K562 (cell line): ENCODE results near the gene SERBP1. TPM values are rescaled to one million over a fixed set of nuclear protein-coding genes. Genes with fewer than 3 reads are reported as not detected.

Experiments used
- GTF2E2 ChIP-seq: fragments of 200-800 bp; sonication (Bioruptor generic); IDR thresholded peaks from 2 replicates; pipeline ENCODE4 v1.6.1; 2016; ENCODE audit warnings: missing genetic modification characterization, missing compliant biosample characterization
- HBP1 ChIP-seq: fragments of 450-650 bp; formaldehyde crosslinking; IDR thresholded peaks from 2 replicates; pipeline ENCODE4 v1.4.0; 2022; ENCODE audit warnings: missing genetic modification characterization
- LCOR ChIP-seq: sonication (generic); formaldehyde crosslinking; IDR thresholded peaks from 2 replicates; pipeline ENCODE4 v1.8.0; 2022; ENCODE audit warnings: mild to moderate bottlenecking, missing genetic modification reagents
- MEIS2 ChIP-seq: fragments of 450-650 bp; IDR thresholded peaks from 2 replicates; pipeline ENCODE4 v1.6.1; 2014; ENCODE audit warnings: mild to moderate bottlenecking; ENCODE audit not compliant: partially characterized antibody
- NCOA6 ChIP-seq: fragments of 450-650 bp; IDR thresholded peaks from 2 replicates; pipeline ENCODE4 v1.6.1; 2017; ENCODE audit warnings: mild to moderate bottlenecking
- RAD51 ChIP-seq: fragments of 450-650 bp; IDR thresholded peaks from 2 replicates; pipeline ENCODE4 v1.7.1; 2016; ENCODE audit warnings: low read depth, mild to moderate bottlenecking, borderline replicate concordance
- RBM15 ChIP-seq: fragments of 200-400 bp; formaldehyde crosslinking; IDR thresholded peaks from 2 replicates; pipeline ENCODE4 v1.6.1; 2018; ENCODE audit warnings: mild to moderate bottlenecking, low read length, moderate library complexity; ENCODE audit not compliant: insufficient read depth
- SIX5 ChIP-seq, 2 experiments: IDR thresholded peaks; 2 replicates each; pipeline ENCODE4 v1.6.1; 2011; ENCODE audit warnings: low read length in 2 of 2, borderline replicate concordance in 1 of 2, low read depth in 1 of 2, mild to moderate bottlenecking in 1 of 2, moderate library complexity in 1 of 2; ENCODE audit not compliant: insufficient read depth in 1 of 2
- SMARCA4 ChIP-seq: fragments of 450-650 bp; IDR thresholded peaks from 2 replicates; pipeline ENCODE4 v1.6.1; 2016
- ZNF24 ChIP-seq: fragments of 450-650 bp; IDR thresholded peaks from 2 replicates; pipeline ENCODE4 v1.6.1; 2016
- ZNF76 ChIP-seq: fragments of 250-450 bp; sonication (Bioruptor Pico); IDR thresholded peaks from 2 replicates; pipeline ENCODE4 v1.4.0; 2020; ENCODE audit warnings: mild to moderate bottlenecking, moderate library complexity, borderline replicate concordance
- polyA plus RNA-seq, 8 experiments: library from polyadenylated mRNA; depleted of rRNA in 4 of 8; stranded (reverse) in 5 of 8; unstranded in 3 of 8; fragments of >200 nt; fragmentation: Nextera tagmentation in 2 of 8; fragmentation: Illumina TruSeq in 1 of 8; extraction: Ambion mirVana in 2 of 8; extraction: Trizol in 1 of 8; gene quantifications; 2 replicates each; pipeline versions ENCODE4 v1.2.1 to v1.2.3, GENCODE V29; 2011 to 2014; ENCODE audit warnings: inconsistent platforms in 1 of 8, missing spikeins in 1 of 8
- total RNA-seq, 7 experiments: library from RNA; depleted of rRNA in 6 of 7; stranded (reverse); fragments of >200 nt in 6 of 7; fragmentation: Illumina TruSeq in 2 of 7; extraction: Trizol in 2 of 7; gene quantifications; 2 replicates each; pipeline versions ENCODE4 v1.2.1 to v1.2.3, GENCODE V29; 2011 to 2021; ENCODE audit warnings: low replicate concordance in 1 of 7
- TF ChIP-seq, protein P1 (sequence below): sonication (generic); formaldehyde crosslinking; IDR thresholded peaks from 2 replicates; pipeline ENCODE4 v1.8.0; 2022; ENCODE audit warnings: mild to moderate bottlenecking, missing genetic modification reagents
- TF ChIP-seq, protein P2 (sequence below): fragments of 450-650 bp; formaldehyde crosslinking; IDR thresholded peaks from 2 replicates; pipeline ENCODE4 v1.4.0; 2022; ENCODE audit warnings: missing genetic modification characterization

The SERBP1 gene
- total and polyA plus RNA-seq, 9 of the 15 experiments (the other 6 are each of a cell fraction or from before 2014, with no cell fraction given) = 79.9 to 761 (median 464) TPM

GRCh38 chr1:67431156-67431765 lies 1.1 kb upstream of the SERBP1 start (continued):
- TF ChIP-seq, protein P1, sequence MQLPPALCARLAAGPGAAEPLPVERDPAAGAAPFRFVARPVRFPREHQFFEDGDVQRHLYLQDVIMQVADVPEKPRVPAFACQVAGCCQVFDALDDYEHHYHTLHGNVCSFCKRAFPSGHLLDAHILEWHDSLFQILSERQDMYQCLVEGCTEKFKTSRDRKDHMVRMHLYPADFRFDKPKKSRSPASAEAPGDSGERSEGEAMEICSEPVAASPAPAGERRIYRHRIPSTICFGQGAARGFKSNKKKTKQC (CRISPR knock-in tag) = 0 out of 2 replicates have a peak, but pooled peaks have one; percentile 3
- TF ChIP-seq SMARCA4 = peak; percentile 38; the same call in 1 of the 2 replicates
- peak; percentile 20 for TF ChIP-seq MEIS2
- TF ChIP-seq ZNF24 = no peak
- 0 out of 2 replicates have a peak, but pooled peaks have one; percentile 37 for TF ChIP-seq NCOA6
- peak; percentile 16; the same call in 1 of the 2 replicates for TF ChIP-seq GTF2E2 (tag)
- TF ChIP-seq SIX5 (IDR thresholded peaks at IDR 0.05; ENCODE audit: borderline replicate concordance in 1 of 2, insufficient read depth in 1 of 2, low read depth in 1 of 2, low read length in 2 of 2) = no peak
- TF ChIP-seq, protein P2, sequence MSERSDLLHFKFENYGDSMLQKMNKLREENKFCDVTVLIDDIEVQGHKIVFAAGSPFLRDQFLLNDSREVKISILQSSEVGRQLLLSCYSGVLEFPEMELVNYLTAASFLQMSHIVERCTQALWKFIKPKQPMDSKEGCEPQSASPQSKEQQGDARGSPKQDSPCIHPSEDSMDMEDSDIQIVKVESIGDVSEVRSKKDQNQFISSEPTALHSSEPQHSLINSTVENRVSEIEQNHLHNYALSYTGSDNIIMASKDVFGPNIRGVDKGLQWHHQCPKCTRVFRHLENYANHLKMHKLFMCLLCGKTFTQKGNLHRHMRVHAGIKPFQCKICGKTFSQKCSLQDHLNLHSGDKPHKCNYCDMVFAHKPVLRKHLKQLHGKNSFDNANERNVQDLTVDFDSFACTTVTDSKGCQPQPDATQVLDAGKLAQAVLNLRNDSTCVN (CRISPR knock-in tag) = no peak
- 0 out of 2 replicates have a peak, but pooled peaks have one; percentile 12 for TF ChIP-seq HBP1 (CRISPR knock-in tag)
- no peak for TF ChIP-seq RBM15
- TF ChIP-seq ZNF76 = 0 out of 2 replicates have a peak, but pooled peaks have one; percentile 17
- TF ChIP-seq RAD51 = 0 out of 2 replicates have a peak, but pooled peaks have one; percentile 6
- TF ChIP-seq LCOR (CRISPR knock-in tag) = no peak
